Fibroblast of lung (primary cell): ENCODE results near the gene SUPT5H. TPM values are rescaled to one million over a fixed set of nuclear protein-coding genes. Genes with fewer than 3 reads are reported as not detected.

Experiments
- DNase-seq, 2 donors: peaks; one replicate each; pipeline versions ENCODE4 v3.0.0 to v3.0.0-alpha.2; 2010; ENCODE audit warnings: low read depth in 2 of 2
- H2AFZ ChIP-seq: 2 replicates; pipeline ENCODE4 v1.5.1; 2012; ENCODE audit warnings: low read length, control low read depth, inconsistent platforms
- H3K27ac ChIP-seq: 2 replicates; pipeline ENCODE4 v1.5.1; 2011; ENCODE audit warnings: low read length, control low read depth; ENCODE audit not compliant: insufficient read depth
- H3K27me3 ChIP-seq: 2 replicates; pipeline ENCODE4 v1.5.1; 2011; ENCODE audit warnings: mild to moderate bottlenecking, low read length; ENCODE audit not compliant: control insufficient read depth, insufficient read depth
- H3K36me3 ChIP-seq: 2 replicates; pipeline ENCODE4 v1.5.1; 2011; ENCODE audit warnings: low read length; ENCODE audit not compliant: control insufficient read depth, insufficient read depth
- H3K4me1 ChIP-seq: 2 replicates; pipeline ENCODE4 v1.5.1; 2011; ENCODE audit warnings: low read length; ENCODE audit not compliant: control insufficient read depth, insufficient read depth; ENCODE audit errors: extremely low read depth
- H3K4me2 ChIP-seq: 2 replicates; pipeline ENCODE4 v1.5.1; 2011; ENCODE audit warnings: low read length, control low read depth; ENCODE audit not compliant: insufficient read depth; ENCODE audit errors: extremely low read depth
- H3K4me3 ChIP-seq, 4 experiments: fragments of 200-600 bp in 1 of 4; sonication (generic) in 1 of 4; replicated peaks in 1 of 4; 2 replicates each; pipeline ENCODE4 v1.5.1; 2011 to 2016; ENCODE audit warnings: low read length in 4 of 4, low read depth in 3 of 4, mild to moderate bottlenecking in 3 of 4, control low read depth in 2 of 4, inconsistent platforms in 1 of 4, mixed read lengths in 1 of 4; ENCODE audit not compliant: insufficient read depth in 1 of 4; ENCODE audit errors: control extremely low read depth in 1 of 4
- H3K79me2 ChIP-seq: 2 replicates; pipeline ENCODE4 v1.5.1; 2012; ENCODE audit warnings: mild to moderate bottlenecking, low read length, inconsistent platforms; ENCODE audit not compliant: control insufficient read depth, insufficient read depth
- H3K9ac ChIP-seq: 2 replicates; pipeline ENCODE4 v1.5.1; 2011; ENCODE audit warnings: mild to moderate bottlenecking, low read length, control low read depth; ENCODE audit not compliant: insufficient read depth
- H3K9me3 ChIP-seq: 2 replicates; pipeline ENCODE4 v1.5.1; 2012; ENCODE audit warnings: low read depth, low read length; ENCODE audit not compliant: control insufficient read depth, insufficient read depth
- H4K20me1 ChIP-seq: 2 replicates; pipeline ENCODE4 v1.5.1; 2011; ENCODE audit warnings: low read length; ENCODE audit not compliant: control insufficient read depth, insufficient read depth; ENCODE audit errors: extremely low read depth
- CTCF ChIP-seq, 2 donors: IDR thresholded peaks in 1 of 2; conservative IDR thresholded peaks in 1 of 2; 1 replicate in 1 of 2; 2 replicates in 1 of 2; pipeline ENCODE4 v1.5.1; 2011 to 2012; ENCODE audit warnings: low read length in 2 of 2, control low read depth in 1 of 2, inconsistent platforms in 1 of 2, low read depth in 1 of 2, mild to moderate bottlenecking in 1 of 2
- EZH2 ChIP-seq: IDR thresholded peaks from 2 replicates; pipeline ENCODE4 v1.5.1; 2012; ENCODE audit warnings: low read length, control low read depth, mild to moderate bottlenecking; ENCODE audit errors: missing control alignments
- polyA plus RNA-seq, 2 donors: library from polyadenylated mRNA; depleted of rRNA in 1 of 2; stranded (reverse) in 1 of 2; unstranded in 1 of 2; fragments of >200 nt; gene quantifications; 2 replicates each; pipeline ENCODE4 v1.2.1, GENCODE V29; 2011 to 2012; ENCODE audit warnings: missing spikeins in 1 of 2
- total RNA-seq: library from RNA; depleted of rRNA; stranded (reverse); fragments of >200 nt; gene quantifications from 2 replicates; pipeline ENCODE4 v1.2.1, GENCODE V29; 2014

Gene SUPT5H
- total and polyA plus RNA-seq, 2 donors (not counting 1 experiment from before 2014, with no cell fraction given), result 50.2 to 77.8 TPM

DNA sequence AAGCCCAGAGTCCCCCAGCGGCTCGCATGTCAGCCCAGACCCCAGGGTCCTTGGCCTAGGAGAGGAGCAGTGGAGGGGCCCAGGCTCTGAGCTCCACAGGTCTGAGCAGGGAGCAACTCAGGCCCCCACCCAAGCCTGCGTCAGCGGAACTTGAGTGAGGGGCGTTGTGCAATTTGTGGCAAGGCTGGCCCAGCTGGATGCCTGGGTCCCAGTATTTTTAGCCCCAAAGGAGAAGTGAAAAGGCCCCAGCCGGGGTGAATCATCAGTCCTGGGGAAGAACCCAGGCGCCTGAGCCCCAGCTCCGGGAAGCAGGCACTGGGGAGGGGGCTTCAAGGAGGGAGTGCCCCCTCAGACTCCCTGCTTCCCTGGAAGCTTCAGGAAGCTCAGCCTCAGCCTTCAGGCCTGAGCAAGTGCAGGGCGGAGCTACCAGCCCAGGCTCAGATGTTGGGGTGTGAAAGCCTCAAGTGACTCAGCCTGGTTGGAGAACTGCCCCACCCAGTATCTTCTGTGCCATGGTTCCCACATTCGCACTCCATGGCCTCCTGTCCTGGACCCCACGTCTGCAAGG lies 47.0 kb upstream of the SUPT5H start:
- DNase-seq, result peak; percentile 74 to 95
- peak overlapping the region in 1 of 4 experiments; percentile 1 for H3K4me3 ChIP-seq
- peak overlapping the region; percentile 16 for H3K4me2 ChIP-seq
- H3K4me1 ChIP-seq, result peaks cover 32% of the 10 kb centered on the region
- no peaks in the 10 kb centered on the region for H3K27me3 ChIP-seq
- H3K36me3 ChIP-seq, result peaks cover 10% of the 10 kb centered on the region
- H3K9ac ChIP-seq, result peak overlapping the region; percentile 54
- no peaks in the 10 kb centered on the region for H4K20me1 ChIP-seq
- H2AFZ ChIP-seq, result no peak overlapping the region
- H3K79me2 ChIP-seq, result peaks cover 2% of the 10 kb centered on the region
- TF ChIP-seq EZH2 (no peak), CTCF (conservative IDR thresholded peaks at IDR 0.05 in 1 of 2, IDR thresholded peaks at IDR 0.05 in 1 of 2; ENCODE audit: low read depth in 1 of 2, low read length in 2 of 2) (no peak)
- H3K9me3 ChIP-seq, result no peaks in the 10 kb centered on the region
- peak overlapping the region; percentile 83 for H3K27ac ChIP-seq

- H3K36me3 ChIP-seq, result peaks cover 4% of the 10 kb centered on the region
- no peaks in the 10 kb centered on the region for H3K9me3 ChIP-seq
- H3K27ac ChIP-seq, result no peak overlapping the region
- no peaks in the 10 kb centered on the region for H4K20me1 ChIP-seq
- H3K27me3 ChIP-seq, result no peaks in the 10 kb centered on the region
- no peak overlapping the region for H2AFZ ChIP-seq
- peaks cover 32% of the 10 kb centered on the region for H3K4me1 ChIP-seq
- H3K4me3 ChIP-seq, result no peak overlapping the region
- TF ChIP-seq CTCF (conservative IDR thresholded peaks at IDR 0.05 in 1 of 2, IDR thresholded peaks at IDR 0.05 in 1 of 2; ENCODE audit: low read depth in 1 of 2, low read length in 2 of 2) (no peak), EZH2 (no peak)
- H3K79me2 ChIP-seq, result no peaks in the 10 kb centered on the region
- DNase-seq, result no peak
- no peak overlapping the region for H3K4me2 ChIP-seq
- H3K9ac ChIP-seq, result no peak overlapping the region
These were observed 45.7 kb upstream of the SUPT5H start for GRCh38 chr19:39399668-39400050.

- Histone ChIP-seq H3K27me3 (no peaks in the 10 kb centered on the region), H4K20me1 (no peaks in the 10 kb centered on the region), H2AFZ (no peak overlapping the region), H3K9me3 (no peaks in the 10 kb centered on the region), H3K27ac (no peak overlapping the region), H3K4me1 (peaks cover 32% of the 10 kb centered on the region), H3K79me2 (no peaks in the 10 kb centered on the region), H3K4me2 (no peak overlapping the region), H3K4me3 (no peak overlapping the region), H3K9ac (no peak overlapping the region), H3K36me3 (peaks cover 3% of the 10 kb centered on the region)
- TF ChIP-seq CTCF (conservative IDR thresholded peaks at IDR 0.05 in 1 of 2, IDR thresholded peaks at IDR 0.05 in 1 of 2; ENCODE audit: low read depth in 1 of 2, low read length in 2 of 2) (no peak), EZH2 (no peak)
- DNase-seq, result no peak
These were observed 45.3 kb upstream of the SUPT5H start for GRCh38 chr19:39400061-39400460.
